GM20431 (cell line): ENCODE data around the gene SLC30A4.
"Not testable (repeated sequence)": the region's sequence is repeated elsewhere in the genome, so short reads cannot be mapped to it uniquely, and the experiment has no call there.

Source experiments
- in situ Hi-C: fragments of 300-500 bp; cut with MseI, MboI; formaldehyde crosslinking; loops from one replicate; pipeline ENCODE4 v1.15.0; 2020; ENCODE audit warnings: low sequenced_read_pairs; ENCODE audit not compliant: unreplicated experiment

SLC30A4 gene, protein sequence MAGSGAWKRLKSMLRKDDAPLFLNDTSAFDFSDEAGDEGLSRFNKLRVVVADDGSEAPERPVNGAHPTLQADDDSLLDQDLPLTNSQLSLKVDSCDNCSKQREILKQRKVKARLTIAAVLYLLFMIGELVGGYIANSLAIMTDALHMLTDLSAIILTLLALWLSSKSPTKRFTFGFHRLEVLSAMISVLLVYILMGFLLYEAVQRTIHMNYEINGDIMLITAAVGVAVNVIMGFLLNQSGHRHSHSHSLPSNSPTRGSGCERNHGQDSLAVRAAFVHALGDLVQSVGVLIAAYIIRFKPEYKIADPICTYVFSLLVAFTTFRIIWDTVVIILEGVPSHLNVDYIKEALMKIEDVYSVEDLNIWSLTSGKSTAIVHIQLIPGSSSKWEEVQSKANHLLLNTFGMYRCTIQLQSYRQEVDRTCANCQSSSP

DNA sequence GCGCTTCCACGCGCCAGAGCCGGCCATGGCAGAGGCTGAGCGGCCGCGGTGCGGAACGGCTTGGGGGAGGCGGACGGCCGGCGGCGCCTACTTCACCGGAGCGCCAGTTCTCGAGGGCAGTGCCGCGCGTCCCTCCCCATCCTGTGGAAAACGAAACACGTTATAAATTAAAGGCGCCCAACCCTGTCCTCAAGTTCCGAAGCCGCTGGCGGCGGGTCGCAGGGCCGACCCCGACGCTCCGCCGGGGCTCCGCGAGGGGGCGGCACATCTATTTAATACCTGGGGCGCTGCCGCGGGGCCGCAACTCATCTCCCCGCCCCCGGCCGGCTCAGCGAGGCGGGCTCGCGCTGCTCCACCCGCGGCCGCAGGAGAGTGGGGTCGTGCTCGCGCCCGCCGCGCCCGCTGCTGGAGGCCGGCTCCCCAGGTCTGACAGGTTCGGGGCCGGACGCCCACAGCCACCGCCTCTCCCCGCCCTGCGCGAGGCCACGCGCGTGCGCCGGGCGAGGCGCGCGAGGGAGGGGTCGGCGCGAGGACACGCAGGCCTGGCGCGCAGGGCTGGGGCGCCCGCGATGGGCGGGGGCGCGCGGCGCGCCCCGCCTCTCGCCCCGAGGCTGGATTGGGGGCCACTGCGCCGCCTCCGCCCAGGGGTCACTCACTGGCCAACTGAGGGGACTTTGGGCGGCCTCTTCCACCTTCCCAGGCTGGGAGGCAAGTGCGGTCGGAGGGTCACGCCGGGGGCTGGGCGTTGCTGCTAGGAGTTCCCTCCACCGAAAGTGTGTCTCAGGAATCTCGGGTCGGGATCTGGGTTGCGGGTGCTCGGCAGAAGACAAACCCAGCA, at the start of gene SLC30A4:
Gene SLC30A4, minus strand, starts transcription at position 428 of the 838 bp plus-strand sequence. Its CDS starts 401 bp downstream, at position 27.
- in situ Hi-C loops, result no loop called here

DNA sequence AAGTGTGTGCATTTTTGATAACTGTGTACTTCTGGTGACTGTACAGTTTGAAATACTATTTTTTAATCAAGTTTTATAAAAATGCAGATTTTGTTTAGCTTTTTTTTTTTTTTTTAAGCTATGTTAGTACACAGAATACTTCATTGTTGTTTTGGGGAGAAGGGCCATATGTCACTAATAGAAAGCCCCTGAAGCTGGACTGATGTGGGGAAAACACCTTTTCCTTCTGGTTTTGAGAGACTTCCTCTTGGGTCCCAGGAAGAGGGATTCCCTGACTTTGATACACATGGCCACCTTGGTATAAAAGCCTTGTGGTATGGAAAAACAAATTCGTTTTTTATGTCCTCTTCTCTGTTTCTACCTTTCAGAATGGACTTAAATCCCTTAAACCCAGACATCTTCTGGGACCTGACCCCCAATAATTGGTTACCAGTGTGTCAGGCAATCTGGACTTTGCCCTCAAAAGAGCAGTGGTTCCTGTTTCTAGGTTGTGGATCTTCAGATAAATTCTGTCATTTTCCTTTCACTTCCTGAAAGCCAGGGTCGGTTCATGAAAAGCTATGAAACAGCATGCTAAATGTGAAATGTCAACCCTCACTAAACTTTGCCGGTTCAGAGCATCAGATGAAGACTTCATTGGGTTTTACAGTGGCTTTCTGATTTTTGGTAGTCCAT, 33.5 kb upstream of the SLC30A4 start:
- in situ Hi-C loops, result no loop called here

DNA sequence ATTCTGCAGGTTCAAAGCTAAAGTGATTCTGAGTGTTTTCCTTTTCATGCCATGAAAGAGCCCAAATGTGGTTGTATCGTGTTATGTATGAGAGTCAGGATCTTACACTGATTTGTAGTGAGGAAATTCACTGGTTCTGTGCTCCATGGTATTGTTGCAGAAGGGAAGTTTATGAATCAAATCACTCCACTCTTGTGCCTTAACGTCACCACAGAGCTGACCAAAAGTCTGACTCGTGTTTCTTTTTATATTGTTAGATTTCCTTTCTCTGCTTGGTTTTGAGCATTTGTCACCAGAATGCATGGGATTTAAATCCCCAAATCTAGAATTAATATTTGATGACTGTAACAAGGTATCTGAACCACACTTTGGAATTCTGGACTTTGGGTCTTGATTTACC, 29.1 kb upstream of the SLC30A4 start:
- in situ Hi-C loops, result no loop called here

DNA sequence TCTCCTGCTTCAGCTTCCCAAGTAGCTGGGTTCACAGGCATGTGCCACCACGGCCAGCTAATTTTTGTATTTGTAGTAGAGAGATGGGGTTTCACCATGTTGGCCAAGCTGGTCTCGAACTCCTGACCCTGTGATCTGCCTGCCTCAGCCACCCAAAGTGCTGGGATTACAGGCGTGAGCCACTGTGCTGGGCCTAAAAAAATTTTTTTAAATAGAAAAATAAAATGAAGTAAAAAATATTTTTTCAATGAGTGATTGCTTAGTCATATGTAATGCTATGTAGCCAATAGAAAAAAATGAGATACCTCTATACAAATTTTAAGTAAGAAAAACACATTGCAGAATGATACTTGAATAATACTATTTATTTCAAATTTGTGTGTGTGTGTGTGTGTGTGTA, 27.9 kb upstream of the SLC30A4 start:
- in situ Hi-C loops, result no loop called here

DNA sequence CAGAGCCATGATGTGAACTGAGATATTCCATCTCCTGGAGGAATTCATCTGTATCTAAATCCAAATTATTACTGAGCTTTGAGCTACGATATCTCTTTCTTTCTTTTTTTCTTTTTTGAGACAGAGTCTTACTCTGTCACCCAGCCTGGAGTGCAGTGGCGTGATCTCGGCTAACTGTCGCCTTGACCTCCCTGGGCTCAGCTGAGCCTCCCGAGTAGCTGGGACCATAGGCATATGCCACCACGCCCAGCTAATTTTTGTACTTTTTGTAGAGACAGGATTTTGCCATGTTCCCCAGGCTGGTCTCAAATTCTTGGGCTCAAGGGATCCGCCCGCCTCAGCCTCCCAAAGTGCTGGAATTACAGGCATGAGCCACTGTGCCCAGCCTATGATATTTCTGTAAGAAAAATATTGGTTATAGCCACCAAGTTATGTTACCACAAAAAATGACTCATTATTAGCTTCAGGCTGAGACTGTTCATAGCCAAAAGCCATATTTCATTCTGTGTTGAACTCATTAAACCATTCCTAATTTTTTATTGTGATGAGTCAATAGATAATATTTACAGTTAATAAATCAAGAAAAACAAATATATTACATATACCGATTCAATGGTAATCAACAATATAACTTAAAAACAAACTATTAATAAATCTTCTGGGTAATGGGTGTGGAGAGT, 27.1 kb upstream of the SLC30A4 start:
- in situ Hi-C loops, result no loop called here

DNA sequence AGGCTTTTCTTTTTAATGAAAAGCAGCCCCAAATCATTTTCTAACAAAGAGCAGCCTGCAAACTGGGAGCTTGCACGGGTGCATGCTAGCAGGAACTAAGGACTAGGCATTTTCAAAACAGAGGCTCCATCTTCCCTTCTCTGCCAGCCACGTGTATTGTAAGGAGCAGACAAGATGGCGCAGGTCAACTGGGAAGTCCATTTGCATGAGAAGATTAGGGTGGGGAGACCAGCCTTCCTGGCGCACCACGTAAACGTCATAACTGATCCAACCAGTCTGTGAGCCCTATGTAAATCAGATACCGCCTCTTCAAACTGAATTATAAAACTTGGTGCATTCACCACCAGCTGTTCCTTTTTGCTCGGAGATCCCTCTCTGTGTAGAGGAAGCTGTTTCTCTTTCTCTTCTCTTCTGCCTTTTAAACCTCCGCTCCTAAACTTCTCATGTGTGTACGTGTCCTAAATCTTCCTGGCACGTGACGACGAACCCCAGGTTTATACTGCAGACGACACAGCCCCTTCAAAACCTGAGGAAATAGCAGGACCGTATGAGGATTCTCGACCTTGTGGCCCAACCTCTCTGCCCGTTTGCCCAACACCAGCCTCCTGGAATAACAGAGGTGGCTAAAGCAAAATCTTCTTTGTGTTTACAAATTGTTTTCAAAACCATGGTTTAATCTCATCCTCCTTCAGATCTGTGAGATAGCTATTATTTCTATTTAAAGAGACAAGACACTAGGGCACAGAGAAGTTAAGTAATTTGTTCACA, 26.4 kb upstream of the SLC30A4 start:
- in situ Hi-C loops, result no loop called here

DNA sequence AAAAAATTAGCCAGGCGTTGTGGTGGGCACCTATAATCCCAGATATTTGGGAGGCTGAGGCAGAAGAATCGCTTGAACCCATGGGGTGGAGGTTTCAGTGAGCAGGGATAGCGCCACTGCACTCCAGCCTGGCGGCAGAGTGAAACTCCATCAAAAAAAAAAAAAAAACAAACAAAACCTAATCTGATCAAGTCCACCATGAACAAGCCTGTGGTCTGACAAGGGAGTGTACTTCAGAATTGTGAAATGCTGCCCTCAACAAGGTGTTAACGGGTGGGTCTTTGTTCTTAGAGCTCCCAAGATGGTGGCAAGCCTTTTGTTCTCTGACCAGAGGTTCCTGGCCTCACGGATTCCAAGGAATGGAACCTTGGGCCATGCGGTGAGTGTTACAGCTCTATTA, 24.2 kb upstream of the SLC30A4 start:
- in situ Hi-C loops, result no loop called here

DNA sequence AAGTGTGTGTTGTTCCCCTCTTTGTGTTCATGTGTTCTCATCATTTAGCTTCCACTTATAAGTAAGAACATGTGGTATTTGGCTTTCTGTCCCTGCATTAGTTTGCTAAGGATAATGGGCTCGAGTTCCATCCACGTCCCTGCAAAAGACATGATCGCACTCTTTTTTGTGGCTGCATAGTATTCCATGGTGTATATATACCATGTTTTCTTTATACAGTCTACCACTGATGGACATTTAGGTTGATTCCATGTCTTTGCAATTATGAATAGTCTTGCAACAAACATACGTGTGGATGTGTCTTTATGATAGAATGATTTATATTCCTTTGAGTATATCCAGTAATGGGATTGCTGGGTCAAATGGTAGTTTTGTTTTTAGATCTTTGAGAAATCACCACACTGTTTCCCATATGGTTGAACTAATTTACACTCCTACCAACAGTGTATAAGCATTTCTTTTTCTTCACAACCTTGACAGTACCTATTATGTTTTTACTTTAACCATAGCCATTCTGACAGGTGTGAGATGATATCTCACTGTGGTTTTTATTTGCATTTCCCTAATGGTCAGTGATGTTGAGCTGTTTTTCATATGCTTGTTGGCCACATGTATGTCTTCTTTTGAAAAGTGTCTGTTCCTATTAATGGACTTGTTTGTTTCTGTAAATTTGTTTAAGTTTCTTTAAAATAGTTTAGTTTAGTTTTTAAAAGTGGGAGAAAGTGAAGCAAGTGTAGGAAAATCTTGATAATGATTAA, 21.9 kb upstream of the SLC30A4 start:
- in situ Hi-C loops, result no loop called here

DNA sequence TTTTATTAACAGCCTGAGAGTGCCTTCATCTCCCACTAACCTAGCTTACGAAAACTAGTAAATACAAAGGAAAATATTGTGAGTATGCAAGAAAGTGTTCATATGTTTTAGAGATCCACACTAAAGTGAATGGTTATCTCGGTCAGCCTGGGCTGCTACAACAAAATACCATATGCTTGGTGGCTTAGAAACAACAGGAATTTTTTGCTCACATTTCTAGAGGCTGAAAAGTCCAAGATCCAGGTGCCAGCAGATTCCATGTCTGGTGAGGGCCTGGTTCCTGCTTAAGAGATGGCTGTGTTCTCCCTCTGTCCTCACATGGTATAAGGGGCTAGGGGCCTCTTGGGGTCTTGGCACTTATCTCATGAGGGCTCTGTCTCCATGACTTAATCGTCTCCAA, 20.5 kb upstream of the SLC30A4 start:
- in situ Hi-C loops, result no loop called here

DNA sequence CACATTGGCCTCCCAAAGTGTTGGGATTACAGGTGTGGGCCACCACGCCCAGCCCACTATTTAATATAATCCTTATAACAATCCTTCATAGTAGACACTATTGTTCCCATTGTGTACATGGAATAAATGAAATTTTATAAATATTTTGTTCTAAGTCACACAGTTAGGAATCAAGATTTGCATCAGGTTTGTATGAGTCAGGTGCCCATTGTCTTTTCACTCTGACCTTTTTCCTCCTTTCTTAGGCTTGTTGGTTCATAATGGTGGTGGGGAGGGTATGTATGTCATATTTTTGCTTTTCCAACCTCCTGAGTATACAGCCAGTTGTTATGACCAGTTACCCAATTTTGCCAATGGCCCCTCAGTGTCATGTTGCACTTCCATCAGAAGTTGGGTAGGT, 18.0 kb upstream of the SLC30A4 start:
- in situ Hi-C loops, result no loop called here

DNA sequence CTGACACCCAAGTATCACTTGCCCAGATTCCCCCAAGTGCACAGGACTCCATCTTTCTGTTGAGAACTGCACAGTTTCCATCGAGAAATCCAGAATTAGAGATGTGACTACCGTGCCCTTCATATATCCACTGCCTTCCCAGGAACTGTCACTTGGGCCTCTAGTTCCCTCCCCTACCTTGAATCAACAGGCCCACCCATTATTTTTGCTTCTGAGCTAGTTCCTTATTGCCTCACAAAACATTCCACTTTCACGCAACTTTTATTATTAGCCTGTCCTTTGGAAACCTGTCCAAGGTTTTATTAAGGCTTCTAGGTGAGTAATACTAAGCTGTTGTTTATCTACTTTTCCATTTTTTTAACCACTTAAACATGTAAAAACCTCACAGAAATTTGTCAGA, 17.1 kb upstream of the SLC30A4 start:
- in situ Hi-C loops, result no loop called here

DNA sequence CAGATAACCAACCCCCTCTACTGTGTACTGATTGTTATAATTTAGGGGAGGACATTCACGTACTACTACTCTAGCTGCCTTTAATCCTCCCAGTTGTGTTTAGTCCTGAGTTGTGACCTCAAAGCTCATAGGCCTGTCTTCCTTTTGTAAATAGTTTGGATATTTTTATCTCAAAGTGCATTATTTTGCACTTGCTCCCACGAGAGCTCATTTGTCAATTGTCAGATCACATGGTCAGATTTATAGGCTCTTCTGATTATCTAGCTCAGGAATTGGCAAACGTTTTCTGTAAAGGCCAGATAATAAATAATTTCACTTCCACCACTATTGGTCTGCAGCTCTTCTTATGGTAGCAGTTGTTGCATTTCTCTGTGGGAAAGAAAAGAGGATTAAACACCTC, 14.4 kb upstream of the SLC30A4 start:
- in situ Hi-C loops, result no loop called here

DNA sequence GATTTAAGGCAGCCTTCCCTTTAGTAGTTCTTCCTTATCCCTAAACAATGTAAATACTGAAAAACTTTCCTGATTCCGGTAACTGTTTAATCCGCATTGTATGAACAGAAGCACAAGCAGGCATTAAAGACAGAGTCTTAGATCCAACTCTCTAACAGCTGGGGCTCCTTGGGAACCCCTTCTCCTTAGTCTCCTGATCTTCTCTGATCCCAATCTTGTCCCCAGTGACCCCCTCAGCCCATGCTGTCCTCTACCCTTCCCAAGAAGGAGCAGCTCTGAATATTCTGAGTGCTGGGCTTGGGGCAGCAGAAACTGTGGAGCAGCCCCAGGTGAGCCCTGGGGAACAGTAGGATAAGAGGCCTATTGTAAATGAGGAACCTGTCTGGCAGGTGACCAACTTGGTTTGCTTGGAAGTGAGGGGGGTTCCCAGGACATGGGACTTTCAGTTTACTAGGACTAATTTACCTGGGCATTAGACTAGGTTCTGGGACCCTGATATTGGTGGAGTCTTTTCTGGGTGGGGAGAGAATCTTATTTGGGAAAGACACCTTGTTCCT, 13.0 kb upstream of the SLC30A4 start:
- in situ Hi-C loops, result no loop called here

DNA sequence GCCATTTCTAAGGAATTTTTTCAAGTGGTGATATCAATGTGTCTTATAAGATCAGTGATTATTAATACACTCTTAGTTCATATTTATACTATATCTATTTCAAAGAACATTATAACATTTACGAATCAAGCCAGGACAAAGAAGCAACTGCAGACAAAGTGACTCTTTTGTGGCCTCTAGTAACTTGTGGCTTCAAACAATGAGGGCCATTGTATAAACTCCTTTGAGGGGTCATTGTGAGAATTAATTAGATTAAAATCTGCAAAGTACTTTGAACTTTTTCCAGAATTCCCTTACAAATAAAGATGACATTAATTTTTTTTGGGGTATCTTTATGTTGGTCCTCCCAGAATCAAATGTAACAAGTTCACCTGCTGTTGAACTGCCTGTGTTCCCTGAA, 12.3 kb upstream of the SLC30A4 start:
- in situ Hi-C loops, result no loop called here

DNA sequence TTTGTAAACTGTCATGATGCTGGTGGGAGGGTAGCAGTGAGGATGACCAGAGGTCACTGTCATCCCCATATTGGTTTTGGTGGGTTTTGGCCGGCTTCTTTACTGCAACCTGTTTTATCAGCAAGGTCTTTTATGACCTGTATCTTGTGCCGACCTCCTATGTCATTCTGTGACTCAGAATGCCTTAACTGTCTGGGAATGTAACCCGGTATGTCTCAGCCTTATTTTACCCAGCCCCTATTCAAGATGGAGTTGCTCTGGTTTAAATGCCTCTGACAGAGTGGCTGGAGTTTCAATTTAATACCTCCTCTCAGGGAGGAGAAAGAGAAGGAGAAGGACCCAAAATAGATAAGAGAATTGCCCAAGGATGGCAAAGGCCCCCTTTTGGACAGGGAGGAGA, 10.3 kb upstream of the SLC30A4 start:
- in situ Hi-C loops, result not testable (repeated sequence)

DNA sequence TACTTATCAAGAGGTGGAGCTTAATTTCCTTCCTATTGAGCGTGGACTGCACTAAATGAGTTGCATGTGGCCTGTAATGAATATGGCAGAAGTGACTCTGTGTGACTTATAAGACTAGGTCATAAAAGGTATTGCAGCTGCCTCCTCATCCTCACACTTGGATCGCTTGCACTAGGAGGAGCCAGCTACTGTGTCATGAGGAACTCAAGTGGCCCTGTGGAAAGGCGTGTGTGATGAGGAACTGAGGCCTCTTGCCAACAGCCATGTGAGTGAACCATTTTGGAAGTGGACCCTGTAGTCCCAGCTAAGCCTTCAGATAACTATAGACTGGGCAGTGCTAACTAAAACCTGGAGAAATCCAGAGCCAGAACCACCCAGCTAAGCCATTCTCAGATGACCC, 7.1 kb upstream of the SLC30A4 start:
- in situ Hi-C loops, result no loop called here

DNA sequence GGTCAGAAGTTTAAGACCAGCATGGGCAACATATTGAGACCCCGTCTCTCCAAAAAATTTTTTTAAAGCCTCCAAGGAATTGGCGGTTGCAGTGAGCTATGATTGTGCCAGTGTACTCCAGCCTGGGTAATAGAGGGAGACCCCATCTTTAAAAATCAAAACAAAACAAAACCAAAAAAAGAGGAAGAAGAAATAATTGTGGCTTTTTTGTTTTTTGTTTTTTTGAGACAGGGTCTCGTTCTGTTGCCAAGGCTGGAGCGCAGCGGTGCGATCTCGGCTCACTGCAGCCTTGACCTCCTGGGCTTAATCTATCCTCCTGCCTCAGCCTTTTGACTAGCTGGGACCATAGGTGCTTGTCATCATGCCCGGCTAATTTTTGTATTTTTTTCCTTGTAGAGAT, 4.5 kb upstream of the SLC30A4 start:
- in situ Hi-C loops, result no loop called here

DNA sequence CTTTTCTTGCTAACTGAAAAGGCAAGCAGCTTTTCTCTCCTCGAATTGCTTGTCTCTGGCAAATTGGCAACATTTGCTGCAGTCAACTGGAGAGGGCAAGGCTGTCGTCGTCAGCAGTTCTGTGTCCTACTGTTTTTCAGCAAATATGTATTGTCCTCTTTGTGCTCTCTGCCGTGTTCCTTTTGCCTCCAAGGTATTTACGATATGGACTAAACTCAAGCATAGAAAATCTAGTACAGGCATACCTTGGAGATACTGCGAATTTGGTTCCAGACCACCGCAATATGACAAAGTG, 558 bp upstream of the SLC30A4 start:
- in situ Hi-C loops, result no loop called here
